VCaP (cell line): Measurements from ENCODE around the gene TOMT.

Experiments
- H3K27ac ChIP-seq: fragments of 450-650 bp; 2 replicates; pipeline ENCODE4 v1.5.1; 2017
- CTCF ChIP-seq: fragments of 450-650 bp; conservative IDR thresholded peaks from 2 replicates; pipeline ENCODE4 v1.5.1; 2017; ENCODE audit warnings: mild to moderate bottlenecking, moderate library complexity

The TOMT gene

GRCh38 chr11:72102946-72103753 is 2.6 kb upstream of the TOMT start, which contains the start of gene LAMTOR1:
Gene LAMTOR1, minus strand, starts transcription at chr11:72103297. Its CDS starts 73 bp downstream, at chr11:72103224.
- TF ChIP-seq CTCF: peak; percentile 56
- H3K27ac ChIP-seq: peak within 1 kb of the TSS; percentile 98

DNA sequence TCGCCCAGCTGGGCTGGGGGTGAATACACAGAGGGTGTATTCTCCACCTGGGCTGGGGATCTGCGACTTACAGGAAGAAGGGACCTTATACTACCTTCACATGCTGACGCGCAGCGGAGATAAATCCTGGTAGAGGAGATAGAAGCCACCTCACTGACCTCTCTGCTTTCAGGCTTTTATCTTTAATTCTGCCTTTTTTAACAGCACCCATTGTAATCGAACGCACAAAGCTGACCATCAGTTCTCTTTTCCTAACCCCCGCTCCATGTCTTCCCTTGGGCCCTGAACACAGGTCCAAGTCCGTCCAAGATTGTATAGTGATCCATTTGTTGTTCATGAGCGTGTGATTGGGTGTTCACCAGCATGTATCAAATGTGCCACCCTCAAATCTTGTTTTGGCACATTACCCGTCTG is 2.0 kb upstream of the TOMT start:
- no peak for TF ChIP-seq CTCF
- H3K27ac ChIP-seq: peak overlapping the region; percentile 98

DNA sequence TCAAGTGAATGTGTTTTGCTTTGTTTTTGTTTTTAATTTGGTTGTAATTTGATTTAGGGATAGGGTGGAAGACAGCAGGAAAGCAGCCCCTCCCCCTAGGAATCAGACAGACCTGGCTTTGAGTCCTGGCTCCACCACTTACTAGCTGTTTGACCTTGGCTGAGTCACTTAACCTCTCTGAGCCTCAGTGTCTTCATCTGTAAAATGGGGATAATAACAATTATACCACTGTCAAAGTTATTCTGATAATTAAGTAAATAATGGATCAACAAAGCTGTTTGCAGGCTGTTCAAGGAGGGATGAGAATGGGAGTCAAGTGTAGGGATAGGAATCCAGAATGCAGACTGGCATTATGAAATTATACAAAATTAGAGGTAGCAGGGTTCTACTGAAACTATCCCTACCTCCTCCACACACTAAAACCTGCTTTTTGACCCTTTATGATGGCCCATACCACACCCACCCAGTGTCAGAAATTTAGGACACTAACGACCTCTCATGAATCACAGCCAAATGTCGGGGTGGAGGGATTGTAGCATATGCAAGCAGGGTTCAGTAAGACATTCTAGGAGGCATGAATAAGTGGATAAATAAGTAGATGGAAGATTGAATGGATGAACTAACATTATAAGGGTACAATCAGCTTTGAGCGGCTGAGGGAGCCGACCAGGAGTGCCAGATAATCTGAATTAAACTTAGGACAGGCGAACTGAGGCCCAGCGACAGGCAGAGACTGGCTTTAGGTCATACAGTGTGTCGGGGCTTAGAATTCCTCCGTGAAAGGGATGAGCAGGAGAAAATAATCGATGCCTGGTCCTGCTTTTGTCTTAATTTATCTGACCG is 5.8 kb downstream of the TOMT start:
- peak overlapping the region; percentile 99 for H3K27ac ChIP-seq
- TF ChIP-seq CTCF: no peak

DNA sequence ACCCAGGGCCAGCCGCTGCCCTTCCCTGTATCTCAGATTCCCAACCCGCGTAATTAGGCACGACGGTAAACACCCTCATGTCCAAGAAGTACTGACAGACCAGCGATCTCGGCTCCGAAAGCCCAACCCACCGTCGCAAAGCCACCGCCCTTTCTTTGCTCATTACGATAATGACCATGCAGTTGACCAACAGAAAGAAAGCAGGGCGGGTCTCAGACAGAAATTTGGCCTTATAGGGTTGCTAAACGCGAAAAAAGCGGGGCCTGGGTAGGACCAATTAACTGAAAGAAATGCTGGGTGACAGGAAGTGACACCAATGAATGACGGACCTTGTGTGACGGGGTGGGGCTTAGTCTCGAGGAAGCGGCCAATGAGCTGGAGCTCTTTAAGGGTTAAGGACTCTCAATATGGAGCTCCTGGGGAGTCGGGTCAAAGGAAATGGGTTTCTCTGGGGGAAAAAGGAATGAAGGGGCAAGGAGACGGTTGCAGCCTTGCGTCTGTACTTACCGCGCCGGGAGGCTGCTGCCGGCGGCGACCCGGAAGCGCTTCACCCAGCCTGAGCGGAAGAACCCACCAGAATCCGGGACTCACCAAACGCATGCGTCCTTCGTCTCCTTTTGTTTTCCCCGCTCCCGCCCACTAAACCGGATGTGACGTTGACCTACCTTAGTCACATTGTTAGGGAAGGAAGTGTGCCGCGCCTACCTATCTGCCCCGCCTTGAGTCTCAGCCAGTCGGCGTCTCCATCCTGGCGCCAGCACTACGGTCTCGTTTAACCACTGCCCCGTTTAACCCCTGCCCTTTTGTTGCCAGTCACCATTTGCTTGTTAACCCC is 6.6 kb downstream of the TOMT start, which contains the start of gene ANAPC15:
TSS of gene ANAPC15 (minus strand) at position 553 of the 835 bp plus-strand sequence. CDS start 1,419 bp downstream, outside the sequence.
- no peak for TF ChIP-seq CTCF
- peak within 1 kb of the TSS; percentile 99 for H3K27ac ChIP-seq

GRCh38 chr11:72112978-72113808 is 7.5 kb downstream of the TOMT start:
- TF ChIP-seq CTCF: no peak

DNA sequence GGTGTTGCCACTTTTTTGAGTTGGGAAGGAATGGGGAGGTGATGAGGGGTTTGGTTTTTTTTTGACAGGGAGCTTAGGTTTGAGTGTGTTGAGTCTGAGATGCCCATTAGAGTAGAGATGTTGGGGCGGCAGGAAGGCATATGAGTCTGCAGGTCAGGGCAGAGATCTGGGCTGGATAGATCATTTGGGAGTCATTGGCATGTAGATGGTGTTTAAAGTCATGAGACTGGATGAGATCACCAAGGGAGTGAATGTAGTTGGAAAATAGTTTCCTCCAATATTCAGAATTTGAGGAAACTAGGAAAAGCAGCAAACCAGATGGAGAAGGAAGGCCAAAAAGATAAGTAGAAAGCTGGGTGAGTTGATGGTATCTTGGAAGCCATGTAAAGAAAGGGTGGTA is 8.8 kb downstream of the TOMT start:
- no peak overlapping the region for H3K27ac ChIP-seq
- TF ChIP-seq CTCF: no peak

More at GRCh38 chr11:72112978-72113808, 7.5 kb downstream of the TOMT start:
- peak overlapping the region; percentile 99 for H3K27ac ChIP-seq
